ENCODE results near the gene CD63. TPM values are rescaled to one million over a fixed set of nuclear protein-coding genes. Genes with fewer than 3 reads are reported as not detected.

Gene CD63
- total and polyA plus RNA-seq, 2 of the 13 experiments (the other 11 are each of a cell fraction or from before 2014, with no cell fraction given), result 234 to 277 TPM

- no TSS peak for BruUV-seq (replicated peaks)
- 0% methylated on average over 12 of the region's 14 CpGs for WGBS (ENCODE audit: low lambda C conversion rate)
- in situ Hi-C loops (cut with HindIII; ENCODE audit: extremely low pct_ligation_motif_present, low pct_unique_long_range_greater_than_20kb), result loop anchor here (5.0 kb wide), 4 partner anchors 59 to 294 kb away; no protein-coding TSS in a partner anchor
- peaks cover 36% of the 10 kb centered on the region for H3K4me1 ChIP-seq (ENCODE audit: insufficient read depth, low read length)
- peak overlapping the region; percentile 85 for H2AFZ ChIP-seq (ENCODE audit: low read length)
- DNase-seq (ENCODE audit: low spot score), result peak; percentile 72
- H3K4me3 ChIP-seq (replicated peaks in 1 of 3; ENCODE audit: insufficient read depth in 1 of 3, low read depth in 2 of 3, low read length in 3 of 3), result peak overlapping the region; percentile 50 to 66 (median 63)
- CTCF ChIA-PET (ENCODE audit: low intra/inter-chr PET ratio, low total read pairs), result interaction anchor here (0.7 to 3.3 kb wide), 9 partner anchors 56 to 451 kb away, joined by 3 to 23 read pairs (median 3); partner anchors contain the start of gene SMARCC2
- H3K27me3 ChIP-seq (ENCODE audit: control insufficient read depth in 1 of 2, insufficient read depth in 2 of 2, low read length in 2 of 2), result peaks cover 0 to 6% of the 10 kb centered on the region in 2 experiments; a peak in 2 of 5 replicates
- no peaks in the 10 kb centered on the region for H3K9me3 ChIP-seq (ENCODE audit: low read length)
- H3K4me2 ChIP-seq (ENCODE audit: low read depth, low read length), result peak overlapping the region; percentile 84
- peak; percentile 57 for ATAC-seq
- H3K27ac ChIP-seq (ENCODE audit: extremely low read length, insufficient read depth, low read length), result peak overlapping the region; percentile 34
- H3K79me2 ChIP-seq (ENCODE audit: insufficient read depth, low read length), result no peaks in the 10 kb centered on the region
- FAIRE-seq, result peak; percentile 96
- no peaks in the 10 kb centered on the region for H4K20me1 ChIP-seq (ENCODE audit: insufficient read depth, low read length)
- H3K9ac ChIP-seq (ENCODE audit: insufficient read depth, low read depth, low read length), result peak overlapping the region; percentile 39
- H3K36me3 ChIP-seq (replicated peaks in 1 of 2; ENCODE audit: control insufficient read depth in 1 of 2, insufficient read depth in 2 of 2, low read length in 2 of 2), result no peaks in the 10 kb centered on the region
- POLR2A ChIA-PET, result interaction anchor here (0.8 to 3.1 kb wide), 14 partner anchors 9 to 342 kb away, joined by 3 to 27 read pairs (median 4); partner anchors contain the start of genes CD63, DNAJC14, ORMDL2 and PYM1
- intact Hi-C loops (cut with micrococcal nuclease; ENCODE audit: unreplicated experiment), result loop anchor here (1.0 to 5.0 kb wide), 3 partner anchors 59 to 299 kb away; partner anchors contain the start of gene DGKA
- TF ChIP-seq TBX2 (CRISPR knock-in tag; IDR thresholded peaks at IDR 0.05; ENCODE audit: borderline replicate concordance) (no peak), IRF2 (CRISPR knock-in tag; IDR thresholded peaks at IDR 0.05) (no peak), RAD21 (CRISPR knock-in tag; IDR thresholded peaks at IDR 0.05) (peak; percentile 71; the same call in 1 of the 2 replicates), ZNF772 (CRISPR knock-in tag; IDR thresholded peaks at IDR 0.05) (no peak), HNF4G (IDR thresholded peaks at IDR 0.05; ENCODE audit: borderline replicate concordance, low read depth, low read length) (no peak), HNF4G (CRISPR knock-in tag; IDR thresholded peaks at IDR 0.05; ENCODE audit: borderline replicate concordance, low read depth) (no peak), ZBTB1 (CRISPR knock-in tag; IDR thresholded peaks at IDR 0.05; ENCODE audit: borderline replicate concordance) (no peak), MED8 (CRISPR knock-in tag; IDR thresholded peaks at IDR 0.05; ENCODE audit: insufficient replicate concordance) (no peak), ZNF354B (CRISPR knock-in tag; IDR thresholded peaks at IDR 0.05) (no peak), EP300 (IDR thresholded peaks at IDR 0.05; ENCODE audit: low read depth in 2 of 2, low read length in 2 of 2) (peak in 1 of 2 experiments; percentile 88; a peak in 1 of 4 replicates), EP300 (CRISPR knock-in tag; IDR thresholded peaks at IDR 0.05; ENCODE audit: borderline replicate concordance) (no peak), MAFF (IDR thresholded peaks at IDR 0.05; ENCODE audit: low read depth, low read length) (peak; percentile 93), SMC3 (IDR thresholded peaks at IDR 0.05; ENCODE audit: low read length) (peak; percentile 79), TOPORS (CRISPR knock-in tag; IDR thresholded peaks at IDR 0.05) (no peak), SP5 (CRISPR knock-in tag; IDR thresholded peaks at IDR 0.05; ENCODE audit: borderline replicate concordance, low read depth) (peak; percentile 57; the same call in 1 of the 2 replicates), ZBTB33 (CRISPR knock-in tag; IDR thresholded peaks at IDR 0.05) (no peak), REPIN1 (CRISPR knock-in tag; IDR thresholded peaks at IDR 0.05; ENCODE audit: borderline replicate concordance, low read depth) (no peak), SMAD3 (CRISPR knock-in tag; IDR thresholded peaks at IDR 0.05) (0 out of 2 replicates have a peak, but pooled peaks have one; percentile 11), MAX (IDR thresholded peaks at IDR 0.05) (no peak), PRDM4 (CRISPR knock-in tag; IDR thresholded peaks at IDR 0.05; ENCODE audit: borderline replicate concordance) (no peak)
These were observed 9.6 kb upstream of the CD63 start for GRCh38 chr12:55738123-55739024.

Measured in HepG2 (cell line).